ENCODE results near the gene UBFD1.

- TF ChIP-seq CTCF (IDR thresholded peaks at IDR 0.05) (no peak), POLR2A (IDR thresholded peaks at IDR 0.05) (no peak)
Measured at GRCh38 chr16:23530062-23530461, 27.5 kb upstream of the UBFD1 start.
